C4-2B (cell line): ENCODE results near the gene SIAH3.

Experiments
- H3K27ac ChIP-seq: fragments of 450-650 bp; 2 replicates; pipeline ENCODE4 v1.5.1; 2017
- CTCF ChIP-seq: fragments of 450-650 bp; conservative IDR thresholded peaks from 2 replicates; pipeline ENCODE4 v1.5.1; 2017; ENCODE audit warnings: mild to moderate bottlenecking
- ZFX ChIP-seq: fragments of 450-650 bp; IDR thresholded peaks from 2 replicates; pipeline ENCODE4 v1.6.1; 2017

Gene SIAH3

GRCh38 chr13:45847554-45848224, 3.9 kb downstream of the SIAH3 start:
- no peak overlapping the region for H3K27ac ChIP-seq
- TF ChIP-seq ZFX (no peak), CTCF (no peak)

DNA sequence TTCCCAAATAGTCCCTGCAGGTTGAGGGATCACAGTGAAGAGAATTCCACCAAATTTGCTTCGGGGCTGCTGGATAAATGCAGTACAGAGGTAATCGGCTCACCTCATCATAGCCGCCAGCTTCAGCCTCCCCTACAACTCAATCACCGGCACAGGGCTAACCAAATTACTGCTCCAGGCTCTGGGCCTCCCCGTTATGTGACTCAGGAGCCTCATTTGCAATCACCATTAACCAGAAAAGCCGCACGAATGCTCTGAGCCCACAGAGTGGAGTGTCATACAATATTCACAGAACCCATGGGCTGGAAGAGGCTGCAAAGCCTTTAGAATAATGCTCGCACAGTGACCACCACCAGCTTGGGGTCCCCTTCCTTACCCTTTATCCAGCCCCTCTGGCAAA, 4.9 kb downstream of the SIAH3 start:
- H3K27ac ChIP-seq: no peak overlapping the region
- TF ChIP-seq CTCF: no peak
- TF ChIP-seq ZFX: no peak

GRCh38 chr13:45838171-45838745, 13.3 kb downstream of the SIAH3 start:
- no peak overlapping the region for H3K27ac ChIP-seq
- TF ChIP-seq ZFX: no peak
- TF ChIP-seq CTCF: no peak

- TF ChIP-seq ZFX (no peak), CTCF (no peak)
Observed at GRCh38 chr13:45837111-45837510, 14.4 kb downstream of the SIAH3 start.

DNA sequence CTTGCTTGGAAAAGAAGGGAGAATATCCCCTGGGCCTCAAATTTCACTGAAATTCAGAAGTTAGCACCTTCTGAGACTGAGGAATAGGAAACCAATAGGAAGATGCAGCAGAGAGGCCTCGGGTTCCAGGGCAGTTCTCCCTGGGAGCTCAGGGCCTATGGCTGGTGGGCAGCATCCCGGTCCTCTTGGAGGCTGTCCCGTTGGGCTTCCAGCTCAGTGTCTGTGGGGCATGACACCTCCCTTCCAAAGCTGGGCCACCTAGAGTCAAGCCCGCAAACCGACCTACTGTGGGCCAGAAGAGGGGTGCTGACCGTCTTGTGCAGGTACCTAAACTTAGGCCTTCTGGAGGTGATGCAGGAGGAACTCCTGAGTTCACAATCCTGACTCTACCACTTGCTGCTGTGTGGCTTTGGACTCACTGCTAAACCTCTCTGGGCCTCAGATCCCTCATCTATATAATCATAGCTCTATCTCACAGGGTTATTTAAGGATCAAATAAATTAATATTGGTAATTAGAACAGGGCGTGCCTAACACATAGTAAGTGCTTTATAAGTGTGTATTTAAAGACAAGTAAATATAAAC, 17.1 kb downstream of the SIAH3 start:
- TF ChIP-seq CTCF: no peak
- TF ChIP-seq ZFX: no peak
- H3K27ac ChIP-seq: no peak overlapping the region

More at GRCh38 chr13:45837111-45837510, 14.4 kb downstream of the SIAH3 start:
- no peak overlapping the region for H3K27ac ChIP-seq

GRCh38 chr13:45833663-45834375, 17.7 kb downstream of the SIAH3 start:
- TF ChIP-seq CTCF: no peak
- TF ChIP-seq ZFX: no peak
- H3K27ac ChIP-seq: no peak overlapping the region

DNA sequence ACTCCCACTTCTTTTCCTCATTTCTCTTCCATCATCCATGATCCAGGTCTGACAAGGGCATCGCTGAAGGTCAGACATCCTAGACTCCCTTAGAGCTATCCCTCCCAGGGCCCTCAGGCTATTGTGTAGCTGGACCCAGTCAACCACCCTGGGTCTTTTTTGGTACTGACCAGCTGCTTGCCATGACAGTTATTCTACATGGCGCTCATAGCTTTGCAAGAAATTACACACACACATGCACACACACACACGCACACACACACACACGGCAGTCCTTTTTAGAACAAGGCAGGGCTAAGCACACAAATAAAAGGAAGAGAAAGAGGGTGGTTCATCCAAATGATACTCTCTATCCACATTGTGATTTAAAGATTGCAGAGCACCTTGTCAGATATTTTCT, 18.3 kb downstream of the SIAH3 start:
- no peak overlapping the region for H3K27ac ChIP-seq
- TF ChIP-seq ZFX (no peak), CTCF (no peak)
